Activated CD4-positive, alpha-beta memory T cell treated with anti-CD3 and anti-CD28 coated beads, Interleukin-2, amount 10 ng/mL, durations not matched to agents 7 days and 5 days (primary cell): ENCODE measurements around the gene RPL15. TPM values are rescaled to one million over a fixed set of nuclear protein-coding genes. Genes with fewer than 3 reads are reported as not detected.

ENCODE experiments used
- CTCF ChIA-PET: fragments of 350-600 bp; sonication (Branson Sonifier 250); formaldehyde crosslinking; loops from one replicate; lab custom pipeline; 2021; ENCODE audit warnings: antibody characterized with exemption, inconsistent platforms; lab: Charles Lee
- POLR2A ChIA-PET: fragments of 350-600 bp; sonication (Branson Sonifier 250); formaldehyde crosslinking; loops from one replicate; lab custom pipeline; 2021; ENCODE audit warnings: antibody characterized with exemption; lab: Charles Lee
- DNase-seq: peaks from one replicate; pipeline ENCODE4 v3.0.0-alpha.2; 2020
- H3K27ac Mint-ChIP-seq: one replicate; pipeline ENCODE4 v1.8.0; 2021; ENCODE audit warnings: mild to moderate bottlenecking, mixed read lengths
- H3K27me3 Mint-ChIP-seq: one replicate; pipeline ENCODE4 v1.8.0; 2021; ENCODE audit warnings: mixed read lengths
- H3K36me3 Mint-ChIP-seq: one replicate; pipeline ENCODE4 v1.8.0; 2021; ENCODE audit warnings: low read depth, mixed read lengths
- H3K4me1 Mint-ChIP-seq: one replicate; pipeline ENCODE4 v1.8.0; 2021; ENCODE audit warnings: mixed read lengths
- H3K4me3 Mint-ChIP-seq: one replicate; pipeline ENCODE4 v1.8.0; 2021; ENCODE audit warnings: mild to moderate bottlenecking, mixed read lengths
- H3K9me3 Mint-ChIP-seq: one replicate; pipeline ENCODE4 v1.8.0; 2021; ENCODE audit warnings: mixed read lengths
- total RNA-seq, 2 experiments: library from RNA; stranded (reverse); gene quantifications; one replicate each; pipeline ENCODE4 v1.2.3, GENCODE V29; 2021

Gene RPL15
- total RNA-seq, 2 experiments from 2014 or later, result 1,398 to 1,426 TPM

GRCh38 chr3:23942546-23942945 is 25.6 kb downstream of the RPL15 start:
- ChIA-PET CTCF (no interaction called here), POLR2A (interaction anchor here (2.9 kb wide), 1 partner anchor 25 kb away, joined by 45 read pairs; the partner anchor contains the start of genes NKIRAS1 and RPL15)
- Mint-ChIP-seq H3K4me1 (peaks cover 13% of the 10 kb centered on the region), H3K36me3 (no peaks in the 10 kb centered on the region), H3K4me3 (no peak overlapping the region), H3K27me3 (peaks cover 28% of the 10 kb centered on the region), H3K9me3 (no peaks in the 10 kb centered on the region), H3K27ac (no peak overlapping the region)
- DNase-seq, result no peak

- Mint-ChIP-seq H3K9me3 (no peaks in the 10 kb centered on the region), H3K36me3 (no peaks in the 10 kb centered on the region), H3K27ac (peak overlapping the region; percentile 33), H3K4me3 (peak overlapping the region; percentile 71), H3K27me3 (peaks cover 27% of the 10 kb centered on the region), H3K4me1 (peaks cover 14% of the 10 kb centered on the region)
- ChIA-PET CTCF (interaction anchor here (1.7 kb wide), 1 partner anchor 27 kb away, joined by 13 read pairs; the partner anchor contains the start of genes NKIRAS1 and RPL15), POLR2A (interaction anchor here (2.9 kb wide), 1 partner anchor 27 kb away, joined by 45 read pairs; the partner anchor contains the start of genes NKIRAS1 and RPL15)
- no peak for DNase-seq
These were observed 27.3 kb downstream of the RPL15 start for GRCh38 chr3:23944007-23944783.

- ChIA-PET CTCF (interaction anchor here (1.7 kb wide), 1 partner anchor 28 kb away, joined by 13 read pairs; the partner anchor contains the start of genes NKIRAS1 and RPL15), POLR2A (interaction anchor here (2.9 kb wide), 1 partner anchor 28 kb away, joined by 45 read pairs; the partner anchor contains the start of genes NKIRAS1 and RPL15)
- Mint-ChIP-seq H3K27me3 (peaks cover 27% of the 10 kb centered on the region), H3K4me3 (peak within 1 kb of the TSS; percentile 80), H3K36me3 (no peaks in the 10 kb centered on the region), H3K27ac (peak within 1 kb of the TSS; percentile 71), H3K9me3 (no peaks in the 10 kb centered on the region), H3K4me1 (peaks cover 22% of the 10 kb centered on the region)
- DNase-seq, result peak; percentile 81
These were observed 28.1 kb downstream of the RPL15 start, which contains the start of gene NR1D2 for GRCh38 chr3:23944861-23945662. Gene NR1D2, plus strand, starts transcription at chr3:23945286. Its CDS starts 293 bp downstream, at chr3:23945579.

- CTCF ChIA-PET, result no interaction called here
- Mint-ChIP-seq H3K9me3 (no peaks in the 10 kb centered on the region), H3K27ac (no peak overlapping the region)
These were observed 28.7 kb downstream of the RPL15 start for GRCh38 chr3:23945663-23945912.

GRCh38 chr3:23945913-23946687 is 29.2 kb downstream of the RPL15 start:
- ChIA-PET POLR2A (interaction anchor here (0.7 to 6.4 kb wide), 5 partner anchors 18 to 136 kb away, joined by 3 to 99 read pairs (median 5); partner anchors contain the start of genes NKIRAS1 and RPL15), CTCF (interaction anchor here (1.0 kb wide), 1 partner anchor 29 kb away, joined by 5 read pairs; the partner anchor contains the start of genes NKIRAS1 and RPL15)
- Mint-ChIP-seq H3K4me3 (peak overlapping the region; percentile 80), H3K27ac (peak overlapping the region; percentile 71), H3K4me1 (peaks cover 30% of the 10 kb centered on the region), H3K36me3 (no peaks in the 10 kb centered on the region), H3K9me3 (no peaks in the 10 kb centered on the region), H3K27me3 (peaks cover 27% of the 10 kb centered on the region)
- DNase-seq, result peak; percentile 97

More at GRCh38 chr3:23945663-23945912, 28.7 kb downstream of the RPL15 start:
- no peak for DNase-seq
- H3K4me1 Mint-ChIP-seq, result peaks cover 27% of the 10 kb centered on the region
- POLR2A ChIA-PET, result interaction anchor here (6.4 kb wide), 1 partner anchor 28 kb away, joined by 99 read pairs; the partner anchor contains the start of genes NKIRAS1 and RPL15
- H3K27me3 Mint-ChIP-seq, result peaks cover 27% of the 10 kb centered on the region
- H3K36me3 Mint-ChIP-seq, result no peaks in the 10 kb centered on the region
- H3K4me3 Mint-ChIP-seq, result peak overlapping the region; percentile 60

GRCh38 chr3:23948761-23949160 is 31.8 kb downstream of the RPL15 start:
- H3K36me3 Mint-ChIP-seq, result no peaks in the 10 kb centered on the region
- peaks cover 42% of the 10 kb centered on the region for H3K4me1 Mint-ChIP-seq
- no peaks in the 10 kb centered on the region for H3K9me3 Mint-ChIP-seq
- H3K27ac Mint-ChIP-seq, result no peak overlapping the region
- POLR2A ChIA-PET, result interaction anchor here (6.4 kb wide), 1 partner anchor 31 kb away, joined by 99 read pairs; the partner anchor contains the start of genes NKIRAS1 and RPL15
- peaks cover 8% of the 10 kb centered on the region for H3K27me3 Mint-ChIP-seq
- H3K4me3 Mint-ChIP-seq, result no peak overlapping the region
- CTCF ChIA-PET, result no interaction called here
- no peak for DNase-seq

- POLR2A ChIA-PET, result interaction anchor here (6.4 kb wide), 1 partner anchor 32 kb away, joined by 99 read pairs; the partner anchor contains the start of genes NKIRAS1 and RPL15
- DNase-seq, result no peak
- Mint-ChIP-seq H3K27ac (peak overlapping the region; percentile 57), H3K4me1 (peaks cover 33% of the 10 kb centered on the region), H3K4me3 (peak overlapping the region; percentile 54), H3K9me3 (no peaks in the 10 kb centered on the region), H3K36me3 (no peaks in the 10 kb centered on the region), H3K27me3 (no peaks in the 10 kb centered on the region)
- CTCF ChIA-PET, result interaction anchor here (1.1 kb wide), 1 partner anchor 33 kb away, joined by 4 read pairs; the partner anchor contains the start of genes NKIRAS1 and RPL15
These were observed 32.9 kb downstream of the RPL15 start for GRCh38 chr3:23949784-23950183.

GRCh38 chr3:23950293-23950692 is 33.4 kb downstream of the RPL15 start:
- Mint-ChIP-seq H3K27ac (peak overlapping the region; percentile 57), H3K4me3 (peak overlapping the region; percentile 54), H3K27me3 (no peaks in the 10 kb centered on the region), H3K36me3 (no peaks in the 10 kb centered on the region), H3K9me3 (no peaks in the 10 kb centered on the region), H3K4me1 (peaks cover 33% of the 10 kb centered on the region)
- ChIA-PET CTCF (interaction anchor here (0.6 to 1.1 kb wide), 4 partner anchors 22 to 124 kb away, joined by 3 to 4 read pairs (median 3); partner anchors contain the start of genes NKIRAS1 and RPL15), POLR2A (interaction anchor here (6.4 kb wide), 1 partner anchor 32 kb away, joined by 99 read pairs; the partner anchor contains the start of genes NKIRAS1 and RPL15)
- DNase-seq, result no peak

GRCh38 chr3:23952646-23953045 is 35.7 kb downstream of the RPL15 start:
- Mint-ChIP-seq H3K9me3 (no peaks in the 10 kb centered on the region), H3K4me3 (no peak overlapping the region), H3K27me3 (no peaks in the 10 kb centered on the region), H3K4me1 (peaks cover 28% of the 10 kb centered on the region), H3K27ac (no peak overlapping the region), H3K36me3 (no peaks in the 10 kb centered on the region)
- POLR2A ChIA-PET, result no interaction called here
- DNase-seq, result no peak
- CTCF ChIA-PET, result no interaction called here

GRCh38 chr3:23953523-23953922 is 36.6 kb downstream of the RPL15 start:
- no peak overlapping the region for H3K4me3 Mint-ChIP-seq
- H3K27me3 Mint-ChIP-seq, result no peaks in the 10 kb centered on the region
- CTCF ChIA-PET, result no interaction called here
- H3K36me3 Mint-ChIP-seq, result no peaks in the 10 kb centered on the region
- DNase-seq, result no peak
- no peaks in the 10 kb centered on the region for H3K9me3 Mint-ChIP-seq
- POLR2A ChIA-PET, result no interaction called here
- H3K4me1 Mint-ChIP-seq, result peaks cover 32% of the 10 kb centered on the region
- no peak overlapping the region for H3K27ac Mint-ChIP-seq

- H3K27me3 Mint-ChIP-seq, result no peaks in the 10 kb centered on the region
- H3K9me3 Mint-ChIP-seq, result no peaks in the 10 kb centered on the region
- peaks cover 37% of the 10 kb centered on the region for H3K4me1 Mint-ChIP-seq
- H3K36me3 Mint-ChIP-seq, result no peaks in the 10 kb centered on the region
- CTCF ChIA-PET, result no interaction called here
- H3K27ac Mint-ChIP-seq, result no peak overlapping the region
- no peak for DNase-seq
- POLR2A ChIA-PET, result interaction anchor here (1.1 kb wide), 1 partner anchor 37 kb away, joined by 5 read pairs; the partner anchor contains the start of genes NKIRAS1 and RPL15
- H3K4me3 Mint-ChIP-seq, result no peak overlapping the region
These were observed 37.2 kb downstream of the RPL15 start for GRCh38 chr3:23954144-23954543.

GRCh38 chr3:23956701-23957100 is 39.8 kb downstream of the RPL15 start:
- CTCF ChIA-PET, result no interaction called here
- H3K9me3 Mint-ChIP-seq, result no peaks in the 10 kb centered on the region
- POLR2A ChIA-PET, result no interaction called here
- no peak overlapping the region for H3K4me3 Mint-ChIP-seq
- no peak for DNase-seq
- H3K36me3 Mint-ChIP-seq, result no peaks in the 10 kb centered on the region
- H3K27me3 Mint-ChIP-seq, result no peaks in the 10 kb centered on the region
- no peak overlapping the region for H3K27ac Mint-ChIP-seq
- H3K4me1 Mint-ChIP-seq, result peaks cover 20% of the 10 kb centered on the region
